Mesenchymal stem cell (in vitro differentiated cells and primary cell): ENCODE data around the gene SLC25A25.
A peak's percentile ranks its signal among the peaks of the same experiment; 100 is the strongest.

Experiments
- DNase-seq: peaks from one replicate; pipeline ENCODE4 v3.0.0-alpha.2; 2013
- H2AFZ ChIP-seq: one replicate; pipeline ENCODE4 v1.6.1; 2013; ENCODE audit warnings: low read depth, mild to moderate bottlenecking, control low read depth, inconsistent platforms, low read length, moderate library complexity
- H2AK5ac ChIP-seq: 2 replicates; pipeline ENCODE4 v1.6.1; 2013; ENCODE audit warnings: low read length, moderate library complexity, mild to moderate bottlenecking, inconsistent platforms; ENCODE audit not compliant: severe bottlenecking
- H2BK120ac ChIP-seq: one replicate; pipeline ENCODE4 v1.6.1; 2013; ENCODE audit warnings: low read depth, mild to moderate bottlenecking, inconsistent platforms, low read length, moderate library complexity
- H2BK12ac ChIP-seq, 2 experiments: one replicate each; pipeline ENCODE4 v1.6.1; 2013; ENCODE audit warnings: inconsistent platforms in 2 of 2, low read length in 2 of 2, mild to moderate bottlenecking in 2 of 2, moderate library complexity in 2 of 2, control low read depth in 1 of 2
- H2BK15ac ChIP-seq: one replicate; pipeline ENCODE4 v1.6.1; 2013; ENCODE audit warnings: mild to moderate bottlenecking, low read depth, inconsistent platforms; ENCODE audit not compliant: poor library complexity, severe bottlenecking
- H2BK5ac ChIP-seq: 2 replicates; pipeline ENCODE4 v1.6.1; 2013; ENCODE audit warnings: low read depth, mild to moderate bottlenecking, low read length, control low read depth, inconsistent platforms; ENCODE audit not compliant: poor library complexity, severe bottlenecking
- H3K14ac ChIP-seq, 2 experiments: one replicate each; pipeline ENCODE4 v1.6.1; 2013; ENCODE audit warnings: inconsistent platforms in 2 of 2, low read length in 2 of 2, control low read depth in 1 of 2, mild to moderate bottlenecking in 1 of 2, moderate library complexity in 1 of 2
- H3K18ac ChIP-seq, 2 experiments: one replicate each; pipeline ENCODE4 v1.6.1; 2013; ENCODE audit warnings: inconsistent platforms in 2 of 2, low read length in 2 of 2, control low read depth in 1 of 2, low read depth in 1 of 2, mild to moderate bottlenecking in 1 of 2
- H3K23ac ChIP-seq, 2 experiments: one replicate each; pipeline ENCODE4 v1.6.1; 2013; ENCODE audit warnings: inconsistent platforms in 2 of 2, low read length in 2 of 2, mild to moderate bottlenecking in 2 of 2, moderate library complexity in 2 of 2, control low read depth in 1 of 2
- H3K27ac ChIP-seq: 2 replicates; pipeline ENCODE4 v1.5.1; 2013; ENCODE audit warnings: mild to moderate bottlenecking, moderate library complexity, low read length, control low read depth, inconsistent platforms; ENCODE audit not compliant: poor library complexity, severe bottlenecking
- H3K27me3 ChIP-seq, 2 experiments: 2 replicates each; pipeline versions ENCODE4 v1.6.1 to v1.7.0; 2013; ENCODE audit warnings: low read length in 2 of 2, mild to moderate bottlenecking in 2 of 2, moderate library complexity in 2 of 2, control low read depth in 1 of 2, inconsistent platforms in 1 of 2; ENCODE audit not compliant: control insufficient read depth in 1 of 2, insufficient read depth in 1 of 2
- H3K36me3 ChIP-seq, 2 experiments: 2 replicates each; pipeline versions ENCODE4 v1.6.1 to v1.7.0; 2013; ENCODE audit warnings: low read length in 2 of 2, control low read depth in 1 of 2, inconsistent platforms in 1 of 2, low read depth in 1 of 2, mild to moderate bottlenecking in 1 of 2; ENCODE audit not compliant: insufficient read depth in 2 of 2, control insufficient read depth in 1 of 2
- H3K4ac ChIP-seq, 2 experiments: one replicate each; pipeline ENCODE4 v1.6.1; 2013; ENCODE audit warnings: inconsistent platforms in 2 of 2, low read length in 2 of 2, mild to moderate bottlenecking in 2 of 2, moderate library complexity in 2 of 2, control low read depth in 1 of 2, low read depth in 1 of 2
- H3K4me1 ChIP-seq: 2 replicates; pipeline ENCODE4 v1.6.1; 2013; ENCODE audit warnings: low read depth, low read length, control low read depth; ENCODE audit not compliant: control insufficient read depth, insufficient read depth
- H3K4me2 ChIP-seq: 2 replicates; pipeline ENCODE4 v1.6.1; 2013; ENCODE audit warnings: low read length, mild to moderate bottlenecking, inconsistent platforms; ENCODE audit not compliant: poor library complexity, severe bottlenecking
- H3K4me3 ChIP-seq, 2 experiments: 2 replicates each; pipeline versions ENCODE4 v1.5.1 to v1.7.0; 2013; ENCODE audit warnings: low read length in 2 of 2, mild to moderate bottlenecking in 2 of 2, control low read depth in 1 of 2, low read depth in 1 of 2; ENCODE audit not compliant: insufficient read depth in 1 of 2
- H3K79me1 ChIP-seq: replicated peaks from 2 replicates; pipeline ENCODE4 v1.6.1; 2013; ENCODE audit warnings: mild to moderate bottlenecking, control low read depth, low read length, inconsistent platforms; ENCODE audit not compliant: poor library complexity, severe bottlenecking
- H3K9ac ChIP-seq: 2 replicates; pipeline ENCODE4 v1.7.0; 2013; ENCODE audit warnings: mild to moderate bottlenecking, low read length, moderate library complexity
- H3K9me3 ChIP-seq: 2 replicates; pipeline ENCODE4 v1.7.0; 2013; ENCODE audit warnings: mild to moderate bottlenecking, low read length; ENCODE audit not compliant: control insufficient read depth
- H4K8ac ChIP-seq: one replicate; pipeline ENCODE4 v1.6.1; 2013; ENCODE audit warnings: inconsistent platforms, mild to moderate bottlenecking, low read length, moderate library complexity
- H4K91ac ChIP-seq: one replicate; pipeline ENCODE4 v1.6.1; 2013; ENCODE audit warnings: mild to moderate bottlenecking, low read length, inconsistent platforms
- WGBS: methylation state at CpG from one replicate; pipeline ENCODE4 v1.1.7; 2013; ENCODE audit warnings: mixed read lengths; 5-methylcytosine and 5-hydroxymethylcytosine counted together

SLC25A25 gene

DNA sequence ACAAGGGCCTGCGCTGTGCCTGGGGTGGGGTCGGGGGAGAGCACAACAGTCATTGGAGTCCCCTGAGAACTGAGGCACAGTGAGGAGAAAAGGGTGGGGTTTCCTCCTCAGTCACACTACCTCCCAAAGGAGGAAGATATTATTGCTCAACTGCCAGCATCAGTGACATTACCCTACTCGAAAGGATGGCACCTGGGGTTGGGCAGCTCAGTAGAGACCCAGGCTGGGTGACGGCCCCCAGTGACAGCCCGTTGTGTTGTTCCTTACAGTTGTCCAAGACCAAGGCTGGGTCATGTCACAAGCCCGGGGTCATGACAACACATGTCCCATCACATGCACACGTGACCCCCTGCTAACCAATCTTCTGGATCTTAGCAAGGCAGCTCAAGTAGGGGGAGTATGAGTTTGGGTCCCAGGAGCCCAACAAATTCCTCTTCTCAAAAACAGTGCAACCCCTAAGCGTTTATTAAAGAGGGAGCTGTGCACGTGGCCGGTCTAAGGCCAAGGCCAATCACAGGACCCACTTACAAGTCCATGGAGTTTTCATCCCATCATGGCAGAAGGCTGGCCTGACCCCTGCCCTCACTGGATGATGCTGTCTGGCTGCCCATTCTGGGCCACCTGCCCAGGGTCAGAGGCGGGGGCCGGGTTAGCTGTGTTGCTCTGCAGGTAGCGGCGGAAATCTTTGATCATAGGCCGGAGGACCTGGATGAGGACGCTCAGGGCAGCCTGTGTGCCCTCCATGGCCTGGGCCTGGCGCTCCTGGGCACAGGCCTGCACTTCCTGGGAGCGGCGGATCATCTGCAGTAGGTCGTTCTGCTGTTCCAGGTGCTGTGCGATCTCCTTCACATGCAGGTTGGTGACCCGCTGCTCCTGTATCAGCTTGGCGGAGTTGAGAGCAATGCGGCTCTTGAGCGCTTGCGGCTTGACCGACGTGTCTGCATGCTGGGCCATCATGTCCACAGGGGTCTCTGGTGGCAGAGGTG is 4.9 kb upstream of the SLC25A25 start:
- Histone ChIP-seq H3K23ac (no peak overlapping the region), H2AFZ (no peak overlapping the region), H2BK5ac (no peak overlapping the region), H2BK15ac (no peak overlapping the region), H2BK120ac (no peak overlapping the region), H4K8ac (no peak overlapping the region), H2AK5ac (no peak overlapping the region), H3K27me3 (no peaks in the 10 kb centered on the region), H3K4me3 (no peak overlapping the region), H3K9ac (no peak overlapping the region), H3K14ac (peak overlapping the region in 1 of 2 experiments; percentile 23), H3K4ac (no peak overlapping the region), H3K4me1 (peaks cover 9% of the 10 kb centered on the region), H4K91ac (peak overlapping the region; percentile 14), H3K36me3 (peaks cover 24 to 27% of the 10 kb centered on the region in 2 experiments), H3K4me2 (no peak overlapping the region), H2BK12ac (no peak overlapping the region), H3K79me1 (peaks cover 23% of the 10 kb centered on the region), H3K18ac (no peak overlapping the region), H3K27ac (no peak overlapping the region), H3K9me3 (no peaks in the 10 kb centered on the region)
- DNase-seq: no peak
- 97% methylated on average over 28 of the region's 28 CpGs for WGBS

DNA sequence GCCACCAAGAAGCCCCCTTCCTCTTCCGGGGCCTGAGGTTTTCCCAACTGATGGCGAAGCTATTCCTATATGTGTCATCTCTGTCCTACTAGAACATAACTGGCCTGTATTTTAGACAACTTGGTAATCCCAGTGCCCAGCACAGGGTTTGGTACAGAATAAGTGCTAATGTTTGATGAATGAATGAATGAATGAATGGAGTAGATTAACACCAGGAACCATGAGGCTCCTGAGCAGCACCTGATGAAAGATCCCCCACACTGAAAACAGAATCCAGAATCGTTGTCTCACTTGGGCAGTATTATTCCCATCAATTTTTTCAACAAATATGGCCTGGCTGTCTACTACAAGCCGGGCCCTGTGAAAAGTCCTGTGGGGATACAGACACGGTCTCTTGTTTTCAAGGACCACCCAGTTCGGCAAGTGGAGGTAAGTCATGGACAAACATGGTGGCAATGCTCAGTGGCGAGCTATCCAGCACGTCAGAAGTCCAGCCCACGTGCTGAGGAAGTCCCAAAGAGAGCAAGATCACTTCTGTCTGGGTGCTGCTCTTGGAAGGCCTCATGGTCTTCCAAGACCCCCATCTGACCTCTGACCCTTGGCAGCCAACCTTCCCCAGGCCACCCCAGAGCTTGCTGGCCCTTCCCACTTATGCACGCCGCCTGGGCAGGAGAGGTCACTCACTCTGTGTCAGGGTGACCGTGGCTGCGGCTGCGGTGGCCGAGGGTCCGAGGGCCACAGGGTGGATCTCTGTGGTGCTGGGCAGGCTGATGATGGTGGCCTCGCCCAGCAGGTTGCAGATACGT is 1.9 kb upstream of the SLC25A25 start:
- Histone ChIP-seq H2AK5ac (peak overlapping the region; percentile 7), H3K4ac (peak overlapping the region; percentile 95 to 97), H3K14ac (peak overlapping the region in 1 of 2 experiments; percentile 72), H3K27ac (no peak overlapping the region), H2AFZ (no peak overlapping the region), H2BK15ac (peak overlapping the region; percentile 56), H4K91ac (peak overlapping the region; percentile 96), H2BK12ac (peak overlapping the region; percentile 73 to 87), H3K4me2 (no peak overlapping the region), H3K18ac (peak overlapping the region; percentile 69 to 83), H3K4me1 (peaks cover 15% of the 10 kb centered on the region), H3K23ac (no peak overlapping the region), H2BK120ac (peak overlapping the region; percentile 78), H3K27me3 (no peaks in the 10 kb centered on the region), H3K9me3 (no peaks in the 10 kb centered on the region), H3K36me3 (peaks cover 20 to 26% of the 10 kb centered on the region in 2 experiments), H3K9ac (no peak overlapping the region), H4K8ac (peak overlapping the region; percentile 100), H3K79me1 (peaks cover 28% of the 10 kb centered on the region), H2BK5ac (no peak overlapping the region), H3K4me3 (peak overlapping the region; percentile 32 to 98)
- no peak for DNase-seq
- 97% methylated on average over 18 of the region's 18 CpGs for WGBS

DNA sequence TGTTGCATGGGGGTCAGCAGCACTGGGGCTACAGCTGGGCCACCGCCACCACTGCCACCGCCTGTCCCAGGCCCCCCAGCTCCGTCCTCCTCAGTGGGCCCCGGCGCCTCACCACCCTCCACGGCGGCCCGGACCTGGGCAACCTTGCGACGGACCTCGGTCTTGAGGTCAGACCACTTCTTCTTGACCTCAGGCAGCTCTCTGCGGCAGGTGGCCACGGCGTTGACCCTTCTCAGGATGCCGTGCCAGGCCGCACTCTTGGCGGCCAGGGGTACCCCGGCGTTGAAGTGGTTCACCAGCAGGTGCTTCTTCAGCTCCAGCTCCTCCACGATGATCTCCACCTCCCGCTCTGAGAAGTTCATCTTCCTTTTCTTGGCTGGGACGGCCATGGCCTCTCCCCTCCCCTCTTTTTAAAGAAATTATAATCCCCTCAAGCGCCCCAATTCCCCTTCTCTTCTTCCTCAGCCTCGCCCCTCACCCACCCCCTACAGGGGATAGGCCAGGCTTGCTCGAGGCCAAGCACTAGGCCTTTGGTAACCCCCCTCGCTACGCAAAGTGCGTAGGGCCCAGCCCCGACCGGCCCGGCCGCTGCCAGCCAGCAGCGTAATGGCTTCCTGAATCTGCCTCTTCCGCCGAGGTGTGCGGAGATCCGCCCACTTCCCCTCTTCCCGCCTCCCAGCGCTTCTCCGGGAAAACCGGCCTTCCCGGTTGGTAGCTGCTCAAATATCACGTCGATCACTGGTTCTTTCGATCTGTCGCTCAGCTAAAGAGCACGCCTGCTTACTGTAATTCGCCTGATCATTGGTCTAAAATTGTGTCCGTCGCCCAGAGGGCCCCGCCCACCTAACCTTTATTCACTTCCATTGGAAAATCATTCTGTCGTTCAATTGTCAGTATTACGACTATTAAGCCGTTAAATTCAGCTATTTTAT is 1.1 kb upstream of the SLC25A25 start, which contains the start of gene NAIF1:
TSS of gene NAIF1 (minus strand) at position 608 of the 932 bp plus-strand sequence. CDS start at position 389, 219 bp downstream.
- Histone ChIP-seq H3K27me3 (no peaks in the 10 kb centered on the region), H4K8ac (peak within 1 kb of the TSS; percentile 100), H3K9me3 (no peaks in the 10 kb centered on the region), H2BK120ac (peak within 1 kb of the TSS; percentile 78), H2BK15ac (peak within 1 kb of the TSS; percentile 94), H3K4ac (peak within 1 kb of the TSS; percentile 95 to 97), H3K27ac (peak within 1 kb of the TSS; percentile 97), H3K18ac (peak within 1 kb of the TSS; percentile 98 to 99), H3K79me1 (peaks cover 30% of the 10 kb centered on the region), H3K36me3 (peaks cover 14 to 20% of the 10 kb centered on the region in 2 experiments), H2AFZ (peak within 1 kb of the TSS; percentile 62), H2BK12ac (peak within 1 kb of the TSS; percentile 73 to 87), H3K9ac (peak within 1 kb of the TSS; percentile 100), H3K4me3 (peak within 1 kb of the TSS; percentile 92 to 98), H2AK5ac (peak within 1 kb of the TSS; percentile 91), H3K14ac (peak within 1 kb of the TSS in 1 of 2 experiments; percentile 85), H3K4me2 (peak within 1 kb of the TSS; percentile 87), H4K91ac (peak within 1 kb of the TSS; percentile 96), H2BK5ac (peak within 1 kb of the TSS; percentile 45), H3K23ac (no peak within 1 kb of the TSS), H3K4me1 (peaks cover 15% of the 10 kb centered on the region)
- DNase-seq: peak; percentile 100
- WGBS: 40% methylated on average over 51 of the region's 54 CpGs
